NCI-H69 (cell line): Measurements from ENCODE around the gene RPS6KA1.
"Not testable (repeated sequence)": the region's sequence is repeated elsewhere in the genome, so short reads cannot be mapped to it uniquely, and the experiment has no call there.

ENCODE experiments used
- DNase-seq: peaks from one replicate; lab custom pipeline; 2025; lab: John Stamatoyannopoulos, UW

Gene RPS6KA1

DNA sequence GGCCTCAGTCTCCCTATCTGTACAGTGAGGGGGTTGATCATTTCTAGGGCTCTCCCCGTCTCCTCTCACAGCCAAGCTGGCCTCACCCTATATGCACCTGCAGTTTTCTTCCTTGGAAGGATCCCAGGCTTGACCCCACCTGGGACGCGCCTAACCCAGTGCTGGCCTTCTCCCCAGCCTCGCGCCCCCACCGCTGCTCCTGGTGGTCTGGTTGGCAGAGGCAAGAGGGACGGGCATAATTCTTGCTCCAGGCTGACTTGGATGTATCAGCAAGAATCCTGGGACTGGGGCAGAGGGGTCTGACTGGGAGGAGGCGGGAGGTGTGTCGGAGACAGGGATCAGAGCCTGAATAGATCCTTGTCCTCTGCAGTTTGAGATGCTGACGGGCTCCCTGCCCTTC, 25.2 kb downstream of the RPS6KA1 start:
- no peak for DNase-seq

DNA sequence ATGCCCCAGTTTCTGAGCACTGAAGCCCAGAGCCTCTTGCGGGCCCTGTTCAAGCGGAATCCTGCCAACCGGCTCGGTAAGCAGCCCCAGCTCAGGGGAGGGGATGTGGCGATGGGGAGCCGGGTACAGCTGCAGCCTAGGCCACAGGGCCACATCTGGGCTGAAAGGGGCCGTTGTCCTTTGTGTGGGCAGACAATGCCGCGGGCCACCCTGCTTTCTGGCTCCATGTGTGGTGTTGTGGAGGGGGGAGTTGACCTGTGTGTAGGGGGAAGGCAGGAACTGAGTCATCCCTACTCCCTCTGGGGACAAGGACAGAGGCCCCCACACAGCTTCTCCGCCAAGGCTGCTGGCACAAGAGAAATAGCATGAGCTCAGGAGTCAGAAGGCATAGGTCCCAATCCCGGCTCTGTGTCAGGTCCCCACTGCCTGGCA, 26.0 kb downstream of the RPS6KA1 start:
- DNase-seq = no peak

DNA sequence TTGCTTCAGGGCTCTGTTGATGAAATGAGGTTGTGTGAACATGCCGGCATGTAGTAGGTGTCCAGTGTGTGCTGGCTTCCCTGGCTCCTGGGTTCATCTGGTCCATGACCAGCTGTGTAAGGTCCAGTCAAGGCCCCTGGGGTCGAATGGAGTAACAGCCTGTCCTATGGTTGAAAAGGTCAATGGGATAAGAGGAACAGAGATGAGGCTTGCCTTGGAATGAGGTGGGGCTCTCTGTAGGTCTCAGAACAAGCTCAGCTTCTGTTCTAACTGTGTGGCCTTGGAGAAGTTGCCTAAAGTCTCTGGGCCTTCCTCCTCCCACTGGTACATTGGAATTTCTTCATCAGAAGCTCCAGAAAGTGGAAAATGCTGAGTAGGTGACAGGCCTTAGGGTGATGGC, 26.6 kb downstream of the RPS6KA1 start:
- DNase-seq = no peak

DNA sequence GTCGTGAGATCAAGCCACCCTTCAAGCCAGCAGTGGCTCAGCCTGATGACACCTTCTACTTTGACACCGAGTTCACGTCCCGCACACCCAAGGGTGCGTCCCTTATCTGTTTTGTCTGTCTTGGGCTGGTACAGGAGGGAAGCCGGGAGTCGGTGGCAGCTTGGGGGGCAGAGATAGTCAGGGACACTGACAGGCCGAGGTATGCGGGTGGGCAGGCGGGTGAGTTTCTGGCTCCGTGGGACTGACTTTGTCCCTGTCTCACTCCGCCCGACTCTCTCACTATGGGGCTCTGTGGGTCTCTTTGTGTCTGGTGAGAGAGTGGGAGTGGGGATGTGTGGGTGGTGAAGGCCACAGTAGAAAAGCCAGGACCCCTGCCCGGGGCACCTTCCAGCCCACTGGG, 27.4 kb downstream of the RPS6KA1 start:
- DNase-seq = no peak

DNA sequence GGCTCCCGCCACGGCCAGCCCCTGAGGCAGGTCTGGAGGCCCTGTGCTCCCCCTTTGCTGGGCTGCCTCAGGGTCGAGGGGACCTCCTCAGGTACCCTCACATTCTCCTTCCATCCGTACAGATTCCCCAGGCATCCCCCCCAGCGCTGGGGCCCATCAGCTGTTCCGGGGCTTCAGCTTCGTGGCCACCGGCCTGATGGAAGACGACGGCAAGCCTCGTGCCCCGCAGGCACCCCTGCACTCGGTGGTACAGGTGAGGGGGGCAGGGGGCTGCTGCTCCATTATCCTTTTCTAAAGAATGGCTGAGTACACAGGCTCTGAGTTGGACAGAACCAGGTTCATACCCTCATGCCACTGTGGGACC, 29.1 kb downstream of the RPS6KA1 start:
- no peak for DNase-seq

DNA sequence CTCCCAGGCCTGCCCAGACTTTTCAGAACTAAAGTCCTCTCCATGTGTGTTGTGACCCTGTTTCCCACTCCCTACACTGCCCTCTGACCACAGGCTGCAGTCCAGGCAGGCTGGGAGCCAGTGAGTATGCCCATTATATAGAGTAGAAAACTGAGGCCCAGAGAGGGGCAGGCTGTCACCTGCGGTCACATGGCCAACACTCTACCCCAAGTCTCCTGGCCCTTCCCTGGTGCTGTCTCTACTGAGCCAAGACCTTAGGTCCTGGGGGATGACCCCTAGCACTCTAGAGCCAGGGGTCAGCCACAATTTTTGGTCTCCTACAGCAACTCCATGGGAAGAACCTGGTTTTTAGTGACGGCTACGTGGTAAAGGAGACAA, 30.8 kb downstream of the RPS6KA1 start:
- no peak for DNase-seq

DNA sequence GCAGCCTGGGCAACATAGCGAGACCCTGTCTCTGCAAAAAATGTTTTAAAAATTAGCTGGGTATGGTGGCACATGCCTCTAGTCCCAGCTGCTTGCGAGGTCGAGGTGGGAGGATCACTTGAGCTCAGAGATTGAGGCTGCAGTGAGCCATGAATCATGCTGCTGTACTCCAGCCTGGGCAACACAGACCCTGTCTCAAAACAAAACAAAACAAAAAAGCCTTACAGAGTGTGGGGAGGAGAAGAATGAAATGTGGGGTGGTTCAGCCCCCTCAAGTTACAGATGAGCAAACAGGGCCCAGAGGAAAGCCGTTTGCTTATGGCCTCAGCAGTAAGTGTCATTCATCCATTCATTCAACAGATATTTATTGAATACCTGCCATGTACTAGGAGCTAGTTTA, 40.7 kb downstream of the RPS6KA1 start:
- DNase-seq = no peak

DNA sequence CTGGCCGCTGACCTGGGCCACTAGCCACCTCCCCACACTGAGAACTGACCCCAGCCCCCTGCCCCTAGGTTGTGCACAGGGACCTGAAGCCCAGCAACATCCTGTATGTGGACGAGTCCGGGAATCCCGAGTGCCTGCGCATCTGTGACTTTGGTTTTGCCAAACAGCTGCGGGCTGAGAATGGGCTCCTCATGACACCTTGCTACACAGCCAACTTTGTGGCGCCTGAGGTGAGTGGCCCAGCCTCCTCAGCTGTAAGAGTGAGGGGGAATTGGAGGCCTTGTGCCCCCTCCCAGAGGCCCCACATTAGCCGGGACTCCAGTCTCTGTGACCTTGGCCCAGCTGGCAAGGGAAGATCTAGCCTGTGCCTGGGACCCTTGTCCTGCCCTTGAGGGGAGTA, 41.8 kb downstream of the RPS6KA1 start:
- no peak for DNase-seq

DNA sequence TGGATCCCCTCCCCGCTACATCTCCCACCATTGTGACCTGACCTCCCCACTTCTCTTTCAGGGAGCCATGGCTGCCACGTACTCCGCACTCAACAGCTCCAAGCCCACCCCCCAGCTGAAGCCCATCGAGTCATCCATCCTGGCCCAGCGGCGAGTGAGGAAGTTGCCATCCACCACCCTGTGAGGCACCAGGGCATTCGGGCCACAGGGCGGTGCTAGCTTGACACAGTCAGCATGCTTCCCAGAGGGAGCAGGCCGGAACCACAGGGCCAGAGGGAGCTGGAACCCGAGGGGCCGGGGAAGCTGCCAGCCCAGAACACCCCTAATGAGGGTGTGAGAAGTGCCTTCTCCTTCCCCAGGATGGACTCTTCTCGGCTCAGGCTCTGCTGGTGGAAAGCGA, 44.5 kb downstream of the RPS6KA1 start:
- DNase-seq = no peak

DNA sequence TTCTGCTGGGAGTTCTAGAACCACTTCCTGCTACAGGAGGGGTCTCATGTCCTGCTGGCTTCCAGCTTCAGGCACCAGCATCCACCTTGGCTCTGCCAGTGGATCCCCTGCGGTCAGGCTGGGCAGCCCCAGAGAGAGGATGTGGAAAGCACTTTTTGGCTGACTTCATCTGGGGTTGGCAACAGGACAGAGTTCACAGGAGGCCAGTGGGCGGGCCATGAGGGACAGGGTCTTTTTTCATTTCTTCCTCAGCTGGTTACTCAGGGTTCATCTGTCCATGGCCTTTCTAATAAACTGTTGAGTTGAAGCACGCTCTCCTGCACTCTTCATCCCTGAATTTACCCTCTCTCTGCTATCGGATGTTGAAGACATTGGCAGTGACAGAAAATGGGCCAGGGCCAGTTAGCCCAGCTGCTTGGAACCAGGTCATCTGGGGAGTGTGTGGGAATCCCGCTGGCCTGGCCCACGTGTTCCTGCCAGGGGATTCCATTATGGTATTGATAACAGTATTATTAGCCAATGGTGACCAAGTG, 45.2 kb downstream of the RPS6KA1 start:
- DNase-seq = no peak

DNA sequence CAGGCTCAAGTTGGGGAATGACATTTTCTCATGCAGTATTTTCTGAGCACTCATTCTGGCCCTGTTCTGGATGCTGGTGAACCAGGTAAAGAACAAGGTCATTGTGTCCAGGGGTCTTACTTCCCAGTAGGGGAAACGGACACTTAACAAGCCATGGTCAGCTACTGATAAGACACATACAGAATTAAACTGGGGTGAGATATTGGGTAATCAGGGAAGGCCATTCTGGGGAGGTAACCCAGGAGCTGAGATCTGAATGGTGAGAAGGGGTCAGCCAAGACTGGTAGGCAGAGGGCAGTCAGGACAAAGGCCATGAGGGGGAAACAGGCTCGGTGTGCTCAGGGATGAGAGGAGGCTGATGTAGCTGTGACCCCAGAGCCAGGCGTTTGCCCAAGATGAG, 45.8 kb downstream of the RPS6KA1 start:
- no peak for DNase-seq

DNA sequence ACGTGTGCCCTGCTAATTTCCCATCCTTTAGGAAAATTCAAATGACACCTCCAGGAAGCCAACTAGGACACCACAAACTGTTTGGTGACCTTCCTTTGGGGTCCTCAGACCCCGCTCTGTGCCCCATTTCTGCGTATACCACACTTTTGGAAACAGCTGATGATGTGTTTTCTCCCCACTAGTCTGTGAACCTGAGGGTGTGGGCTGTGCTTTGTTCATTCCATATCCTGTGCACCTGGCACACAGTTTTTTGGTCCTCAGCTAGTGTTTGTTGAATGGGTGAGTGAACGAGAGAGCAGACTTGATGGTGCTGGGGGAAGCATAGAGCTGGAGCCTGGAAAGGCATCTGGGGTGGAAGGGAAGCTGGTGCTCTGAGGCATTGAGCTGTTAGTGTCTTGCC, 48.6 kb downstream of the RPS6KA1 start:
- no peak for DNase-seq

DNA sequence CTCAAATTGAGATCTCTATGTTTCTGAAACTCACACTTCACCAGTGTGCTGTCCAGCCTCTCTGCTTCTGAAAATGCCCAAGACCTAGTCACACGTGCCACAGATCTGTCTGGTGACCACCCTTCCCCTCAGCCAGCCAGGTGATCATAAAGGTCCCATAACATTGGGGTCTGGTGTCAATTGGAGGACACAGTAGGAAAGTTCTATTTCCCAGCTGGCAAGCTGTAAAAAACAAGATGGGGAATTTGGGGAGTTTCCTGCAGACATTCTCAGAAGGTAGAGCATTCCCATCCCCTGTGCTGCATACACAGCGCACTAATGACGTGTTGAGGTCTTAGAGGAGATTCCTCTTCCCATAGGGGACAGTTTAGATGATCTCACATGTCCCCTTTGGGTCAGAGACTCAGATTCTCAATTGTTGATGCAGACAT, 50.1 kb downstream of the RPS6KA1 start:
- no peak for DNase-seq

DNA sequence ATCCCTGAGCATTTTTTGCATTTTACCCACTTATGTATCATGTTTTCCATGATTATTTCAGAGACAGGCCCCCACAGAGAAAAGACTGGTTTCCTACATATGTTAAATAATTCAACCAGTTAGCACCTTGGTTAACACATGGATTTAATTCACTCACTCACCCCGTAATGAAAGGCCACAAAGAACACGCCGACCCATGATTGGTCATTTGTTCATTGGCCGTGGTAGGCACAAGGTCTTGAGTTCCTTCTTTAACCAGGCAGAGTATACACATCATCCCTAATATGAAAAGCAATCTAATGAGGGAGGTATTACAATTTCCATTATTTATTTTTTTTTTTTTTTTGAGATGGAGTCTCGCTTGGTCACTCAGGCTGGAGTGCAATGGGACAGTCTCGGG, 50.6 kb downstream of the RPS6KA1 start:
- DNase-seq = no peak

DNA sequence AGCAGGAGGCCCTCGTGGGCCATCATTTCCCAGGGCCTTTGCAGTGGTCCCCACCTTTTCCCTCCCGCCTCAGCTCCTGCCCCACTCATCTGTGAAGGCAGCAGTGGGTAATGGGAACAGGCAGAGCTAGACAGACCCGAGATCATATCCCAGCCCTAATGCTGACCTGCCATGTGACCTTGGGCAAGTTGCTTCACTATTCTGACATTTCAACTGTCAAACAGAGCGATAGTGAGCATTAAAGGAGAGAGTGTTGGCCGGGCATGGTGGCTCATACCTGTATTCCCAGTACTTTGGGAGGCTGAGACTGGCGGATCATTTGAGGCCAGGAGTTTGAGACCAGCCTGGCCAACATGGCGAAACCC, 51.7 kb downstream of the RPS6KA1 start:
- no peak for DNase-seq

DNA sequence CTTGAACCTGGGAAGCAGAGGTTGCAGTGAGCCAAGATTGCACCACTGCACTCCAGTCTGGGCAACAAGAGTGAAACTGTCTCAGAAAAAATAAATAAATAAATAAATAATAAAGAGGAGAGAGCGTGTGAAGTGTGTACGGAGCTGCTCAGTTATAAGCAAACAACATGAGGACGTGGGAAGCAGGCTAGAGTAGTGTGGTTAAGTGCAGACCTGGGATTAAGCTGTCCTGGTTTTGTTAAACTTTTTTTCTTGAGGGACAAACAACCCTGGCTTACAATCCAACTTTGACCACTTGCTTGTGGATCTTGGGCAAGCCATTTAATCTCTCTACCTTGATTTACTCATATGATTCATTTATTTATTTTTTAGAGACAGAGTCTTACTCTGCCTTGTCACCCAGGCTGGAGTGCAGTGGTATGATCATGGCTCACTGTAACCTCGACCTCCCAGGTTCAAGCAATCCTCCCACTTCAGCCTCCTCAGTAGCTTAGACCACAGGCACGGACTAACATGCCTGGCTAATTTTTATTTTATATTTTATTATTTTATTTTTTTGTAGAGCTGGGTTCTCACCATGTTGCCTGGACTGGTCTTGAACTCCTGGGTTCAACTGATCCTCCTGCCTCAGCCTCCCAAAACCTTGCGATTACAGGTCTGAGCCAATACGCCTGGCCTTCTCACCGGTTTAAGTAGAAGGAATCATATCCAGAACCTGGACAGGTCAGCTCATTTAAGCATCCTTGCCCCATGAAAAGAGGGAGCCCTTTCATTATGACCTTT, 52.7 kb downstream of the RPS6KA1 start:
- DNase-seq = no peak

DNA sequence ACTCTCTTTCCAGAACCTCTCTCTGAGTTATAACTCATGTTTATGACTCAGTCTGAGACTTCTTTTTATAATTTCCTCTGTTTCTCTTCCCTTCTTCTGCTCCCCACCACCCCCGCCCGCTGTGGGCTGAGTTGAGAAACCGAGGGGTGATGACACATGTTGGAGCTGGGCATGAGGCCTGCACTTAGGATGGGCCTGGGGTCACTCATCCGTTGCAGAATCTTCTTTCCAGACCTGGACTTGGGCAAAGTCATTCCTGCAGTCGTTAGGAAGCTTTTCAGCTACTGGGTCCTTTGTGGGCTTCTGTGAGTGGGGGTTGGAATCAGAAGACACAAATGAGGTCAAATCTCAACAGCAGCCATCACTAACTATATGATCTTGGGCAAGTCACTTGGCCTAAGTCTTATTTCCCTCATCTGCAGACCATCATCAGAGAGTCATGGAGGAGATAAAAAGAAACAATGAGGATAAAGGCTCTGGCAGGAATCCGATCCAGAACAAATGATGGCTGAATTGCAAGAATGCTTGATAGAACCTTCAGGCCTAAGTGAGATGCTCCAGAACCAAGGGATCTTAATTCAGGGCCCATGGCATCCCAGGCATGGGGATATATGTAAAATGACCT, 53.4 kb downstream of the RPS6KA1 start:
- DNase-seq = no peak

DNA sequence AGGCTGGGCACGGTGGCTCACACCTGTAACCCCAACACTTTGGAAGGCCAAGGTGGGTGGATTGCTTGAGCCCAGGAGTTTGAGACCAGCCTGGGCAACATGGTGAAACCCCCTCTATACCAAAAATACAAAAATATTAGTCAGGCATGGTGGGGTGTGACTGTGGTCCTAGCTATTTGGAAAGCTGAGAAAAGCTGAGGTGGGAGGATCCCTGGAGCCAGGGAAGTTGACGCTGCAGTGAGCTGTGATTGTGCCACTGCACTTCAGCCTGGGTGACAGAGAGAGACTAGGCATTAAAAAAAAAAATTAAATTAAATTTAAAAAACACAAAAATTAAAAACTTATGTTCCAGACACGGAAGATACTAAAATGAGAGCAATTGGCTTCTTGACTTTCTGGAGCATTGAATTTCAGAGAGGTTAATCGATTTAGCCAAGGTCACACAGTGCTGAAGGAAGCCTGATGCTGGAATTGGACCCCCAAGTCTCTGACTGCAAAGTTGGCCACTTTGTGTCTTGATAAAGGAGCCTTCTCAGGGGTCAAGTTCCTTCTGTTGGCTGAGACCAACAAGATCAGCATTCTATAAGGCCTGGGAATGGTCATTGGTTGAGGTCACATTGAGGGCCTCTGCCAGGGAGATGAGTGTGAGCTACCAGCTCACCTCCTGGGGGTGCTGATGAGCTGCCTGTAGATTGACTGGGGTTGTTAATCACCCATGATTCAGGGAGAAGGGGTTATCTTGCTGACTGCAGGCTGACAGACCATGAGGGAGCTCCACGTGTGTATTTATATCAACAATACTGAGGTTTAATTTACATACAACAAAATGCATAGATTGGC, 54.3 kb downstream of the RPS6KA1 start:
- peak; percentile 3 for DNase-seq

DNA sequence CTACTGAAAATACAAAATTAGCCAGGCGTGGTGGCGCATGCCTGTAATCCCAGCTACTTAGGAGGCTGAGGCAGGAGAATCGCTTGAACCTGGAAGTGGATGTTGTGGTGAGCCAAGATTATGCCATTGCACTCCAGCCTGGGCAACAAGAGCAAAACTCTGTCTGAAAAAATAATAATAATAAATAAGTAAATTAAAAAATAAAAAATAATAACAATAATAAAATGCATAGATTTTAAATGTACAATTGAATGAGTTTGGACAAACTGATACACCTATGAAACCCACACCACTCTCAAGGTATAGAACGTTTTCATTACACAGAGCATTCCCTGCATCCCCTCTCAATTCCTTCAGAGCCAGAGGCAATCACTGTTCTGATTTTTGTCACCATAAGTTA, 55.0 kb downstream of the RPS6KA1 start:
- DNase-seq = not testable (repeated sequence)

DNA sequence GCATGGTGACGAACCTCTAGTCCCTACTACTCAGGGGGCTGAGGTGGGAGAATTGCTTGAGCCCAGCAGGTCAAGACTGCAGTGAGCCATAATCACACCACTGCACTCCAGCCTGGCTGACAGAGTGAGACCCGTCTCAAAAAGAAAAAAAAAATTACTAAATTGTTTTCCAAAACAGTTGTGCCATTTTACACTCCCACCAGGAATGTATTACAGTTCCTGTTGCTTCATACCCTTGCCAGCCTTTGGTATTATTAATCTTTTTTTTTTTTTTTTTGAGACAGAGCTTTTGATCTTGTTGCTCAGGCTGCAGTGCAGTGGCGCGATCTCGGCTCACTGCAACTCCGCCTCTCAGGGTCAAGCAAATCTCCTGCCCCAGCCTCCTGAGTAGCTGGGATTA, 55.9 kb downstream of the RPS6KA1 start:
- DNase-seq = no peak

DNA sequence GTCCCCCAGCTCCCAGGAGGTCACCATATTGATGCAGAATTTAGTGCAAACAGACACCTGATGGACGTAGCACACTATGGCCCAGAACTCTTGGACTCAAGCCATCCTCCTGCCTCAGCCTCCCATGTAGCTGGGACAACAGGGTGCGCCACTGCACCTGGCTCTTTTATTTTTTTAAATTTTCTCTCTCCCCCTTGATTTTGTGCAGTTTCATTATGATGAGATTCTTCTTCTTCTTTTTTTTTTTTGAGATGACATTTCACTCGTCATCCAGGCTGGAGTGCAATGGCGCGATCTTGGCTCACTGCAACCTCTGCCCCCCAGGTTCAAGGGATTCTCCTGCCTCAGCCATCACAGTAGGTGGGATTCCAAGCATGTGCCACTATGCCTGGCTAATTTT, 63.8 kb downstream of the RPS6KA1 start:
- no peak for DNase-seq

DNA sequence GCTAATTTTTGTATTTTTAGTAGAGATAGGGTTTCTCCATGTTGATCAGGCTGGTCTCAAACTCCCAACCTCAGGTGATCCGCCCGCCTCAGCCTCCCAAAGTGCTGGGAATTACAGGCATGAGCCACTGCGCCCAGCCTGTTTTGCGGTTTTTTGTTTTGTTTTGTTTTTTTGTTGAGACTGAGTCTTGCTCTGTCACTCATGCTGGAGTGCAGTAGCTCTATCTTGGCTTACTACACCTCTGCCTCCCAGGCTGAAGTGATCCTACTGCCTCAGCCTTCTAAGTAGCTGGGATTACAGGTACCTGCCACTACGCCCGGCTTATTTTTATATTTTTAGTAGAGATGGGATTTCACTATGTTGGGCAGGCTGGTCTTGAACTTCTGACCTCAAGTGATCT, 65.0 kb downstream of the RPS6KA1 start:
- DNase-seq = not testable (repeated sequence)

DNA sequence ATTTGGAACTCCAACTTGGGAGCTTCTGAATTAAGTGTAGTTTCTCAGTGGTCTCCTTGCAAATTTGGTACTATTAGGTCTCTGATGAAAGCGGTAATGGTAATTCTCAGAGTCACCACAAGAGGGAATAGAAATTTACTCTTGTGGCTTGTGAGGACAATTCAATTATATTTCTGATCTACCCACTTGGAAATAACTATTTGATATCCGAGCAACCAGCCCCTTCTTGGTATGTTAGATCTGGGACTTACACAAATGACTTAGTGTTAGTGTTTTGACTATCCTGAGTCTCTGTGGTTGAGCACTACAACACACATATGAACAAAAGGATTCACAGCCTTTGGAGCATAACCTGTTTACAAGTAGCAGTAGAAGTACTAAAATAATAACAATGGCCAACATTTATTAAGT, 68.1 kb downstream of the RPS6KA1 start:
- DNase-seq = peak; percentile 54
